Measurements from ENCODE around the gene FCN2.

FCN2 gene

GRCh38 chr9:134932171-134932570, 51.6 kb downstream of the FCN2 start:
- WGBS = 96% methylated on average over 12 of the region's 12 CpGs

GRCh38 chr9:134932606-134933005, 52.0 kb downstream of the FCN2 start:
- Histone ChIP-seq H3K27ac (ENCODE audit: low read depth, low read length) (no peak overlapping the region), H3K36me3 (ENCODE audit: insufficient read depth, low read length) (no peaks in the 10 kb centered on the region), H3K4me3 (ENCODE audit: low read length) (no peak overlapping the region), H3K27me3 (ENCODE audit: insufficient read depth, low read length) (no peaks in the 10 kb centered on the region), H3K9ac (ENCODE audit: low read depth, low read length) (no peak overlapping the region), H3K9me3 (ENCODE audit: insufficient read depth, low read depth, low read length) (no peaks in the 10 kb centered on the region), H3K4me1 (ENCODE audit: insufficient read depth, low read length) (peaks cover 11% of the 10 kb centered on the region; the same call in 1 of the 2 replicates)
- 84% methylated on average over 5 of the region's 5 CpGs for WGBS

More at GRCh38 chr9:134932171-134932570, 51.6 kb downstream of the FCN2 start:
- Histone ChIP-seq H3K4me3 (ENCODE audit: low read length) (no peak overlapping the region), H3K4me1 (ENCODE audit: insufficient read depth, low read length) (peaks cover 11% of the 10 kb centered on the region; the same call in 1 of the 2 replicates), H3K36me3 (ENCODE audit: insufficient read depth, low read length) (no peaks in the 10 kb centered on the region), H3K9me3 (ENCODE audit: insufficient read depth, low read depth, low read length) (no peaks in the 10 kb centered on the region), H3K27ac (ENCODE audit: low read depth, low read length) (no peak overlapping the region), H3K9ac (ENCODE audit: low read depth, low read length) (no peak overlapping the region), H3K27me3 (ENCODE audit: insufficient read depth, low read length) (no peaks in the 10 kb centered on the region)

- Histone ChIP-seq H3K36me3 (ENCODE audit: insufficient read depth, low read length) (no peaks in the 10 kb centered on the region), H3K9me3 (ENCODE audit: insufficient read depth, low read depth, low read length) (no peaks in the 10 kb centered on the region), H3K27ac (ENCODE audit: low read depth, low read length) (no peak overlapping the region), H3K4me3 (ENCODE audit: low read length) (no peak overlapping the region), H3K27me3 (ENCODE audit: insufficient read depth, low read length) (no peaks in the 10 kb centered on the region), H3K9ac (ENCODE audit: low read depth, low read length) (no peak overlapping the region), H3K4me1 (ENCODE audit: insufficient read depth, low read length) (peaks cover 11% of the 10 kb centered on the region; the same call in 1 of the 2 replicates)
- WGBS = 92% methylated on average over 10 of the region's 10 CpGs
These were observed 52.6 kb downstream of the FCN2 start for GRCh38 chr9:134933076-134933659.

GRCh38 chr9:134935056-134935640, 54.5 kb downstream of the FCN2 start:
- no peaks in the 10 kb centered on the region for H3K9me3 ChIP-seq (ENCODE audit: insufficient read depth, low read depth, low read length)
- WGBS = 73% methylated on average over 16 of the region's 17 CpGs
- H3K9ac ChIP-seq (ENCODE audit: low read depth, low read length) = no peak overlapping the region
- H3K4me3 ChIP-seq (ENCODE audit: low read length) = no peak overlapping the region
- no peaks in the 10 kb centered on the region for H3K27me3 ChIP-seq (ENCODE audit: insufficient read depth, low read length)
- H3K27ac ChIP-seq (ENCODE audit: low read depth, low read length) = no peak overlapping the region
- H3K4me1 ChIP-seq (ENCODE audit: insufficient read depth, low read length) = peaks cover 11% of the 10 kb centered on the region; the same call in 1 of the 2 replicates
- no peaks in the 10 kb centered on the region for H3K36me3 ChIP-seq (ENCODE audit: insufficient read depth, low read length)

- no peaks in the 10 kb centered on the region for H3K36me3 ChIP-seq (ENCODE audit: insufficient read depth, low read length)
- peaks cover 11% of the 10 kb centered on the region; the same call in 1 of the 2 replicates for H3K4me1 ChIP-seq (ENCODE audit: insufficient read depth, low read length)
- no peak overlapping the region for H3K4me3 ChIP-seq (ENCODE audit: low read length)
- no peaks in the 10 kb centered on the region for H3K27me3 ChIP-seq (ENCODE audit: insufficient read depth, low read length)
- 93% methylated on average over 27 of the region's 27 CpGs for WGBS
- H3K9me3 ChIP-seq (ENCODE audit: insufficient read depth, low read depth, low read length) = no peaks in the 10 kb centered on the region
- no peak overlapping the region for H3K9ac ChIP-seq (ENCODE audit: low read depth, low read length)
- H3K27ac ChIP-seq (ENCODE audit: low read depth, low read length) = no peak overlapping the region
These were observed 55.2 kb downstream of the FCN2 start for GRCh38 chr9:134935701-134936345.

- Histone ChIP-seq H3K9ac (ENCODE audit: low read depth, low read length) (no peak overlapping the region), H3K9me3 (ENCODE audit: insufficient read depth, low read depth, low read length) (no peaks in the 10 kb centered on the region), H3K4me3 (ENCODE audit: low read length) (no peak overlapping the region), H3K27ac (ENCODE audit: low read depth, low read length) (no peak overlapping the region), H3K27me3 (ENCODE audit: insufficient read depth, low read length) (no peaks in the 10 kb centered on the region), H3K4me1 (ENCODE audit: insufficient read depth, low read length) (peaks cover 11% of the 10 kb centered on the region; the same call in 1 of the 2 replicates), H3K36me3 (ENCODE audit: insufficient read depth, low read length) (no peaks in the 10 kb centered on the region)
- WGBS = 90% methylated on average over 12 of the region's 13 CpGs
These were observed 55.9 kb downstream of the FCN2 start for GRCh38 chr9:134936346-134937163.

All from HUES64 (cell line).